K562 (cell line): ENCODE results near the gene GNAI2. TPM values are rescaled to one million over a fixed set of nuclear protein-coding genes. Genes with fewer than 3 reads are reported as not detected.
A peak's percentile ranks its signal among the peaks of the same experiment; 100 is the strongest.

Experiments used
- CREBBP ChIP-seq: IDR thresholded peaks from one replicate; pipeline ENCODE4 v1.6.1; 2012; ENCODE audit warnings: low read depth, mild to moderate bottlenecking, control low read depth, inconsistent platforms, low read length
- ETV1 ChIP-seq: fragments of 450-650 bp; conservative IDR thresholded peaks from 2 replicates; pipeline ENCODE4 v1.6.1; 2016; ENCODE audit warnings: missing genetic modification characterization, control low read depth, low read depth, missing compliant biosample characterization
- FOXK1 ChIP-seq: sonication (generic); formaldehyde crosslinking; IDR thresholded peaks from 2 replicates; pipeline ENCODE4 v1.8.0; 2022; ENCODE audit warnings: missing genetic modification reagents, mild to moderate bottlenecking, borderline replicate concordance
- JUND ChIP-seq, 2 experiments: IDR thresholded peaks; 2 replicates in 1 of 2; 3 replicates in 1 of 2; pipeline ENCODE4 v1.6.1; 2011; ENCODE audit warnings: borderline replicate concordance in 2 of 2, low read depth in 2 of 2, low read length in 2 of 2, improper control_type of control experiment in 1 of 2, missing biosample characterization in 1 of 2, missing genetic modification characterization in 1 of 2, missing genetic modification reagents in 1 of 2
- MED1 ChIP-seq: sonication (generic); formaldehyde crosslinking; IDR thresholded peaks from 2 replicates; pipeline ENCODE4 v1.8.1; 2023; ENCODE audit warnings: missing genetic modification reagents, borderline replicate concordance
- MEF2D ChIP-seq: conservative IDR thresholded peaks from 2 replicates; pipeline ENCODE4 v1.6.1; 2016; ENCODE audit warnings: low read depth, missing genetic modification characterization, missing compliant biosample characterization
- NCOA6 ChIP-seq: fragments of 450-650 bp; IDR thresholded peaks from 2 replicates; pipeline ENCODE4 v1.6.1; 2017; ENCODE audit warnings: mild to moderate bottlenecking
- NEUROD1 ChIP-seq: fragments of 150-350 bp; IDR thresholded peaks from 2 replicates; pipeline ENCODE4 v1.6.1; 2014; ENCODE audit warnings: borderline replicate concordance, low read length, low read depth; ENCODE audit not compliant: partially characterized antibody
- NRF1 ChIP-seq, 2 experiments: fragments of 450-650 bp; IDR thresholded peaks in 1 of 2; conservative IDR thresholded peaks in 1 of 2; 2 replicates each; pipeline ENCODE4 v1.6.1; 2014; ENCODE audit warnings: mild to moderate bottlenecking in 2 of 2
- POLR2G ChIP-seq: fragments of 200-400 bp; formaldehyde crosslinking; IDR thresholded peaks from 2 replicates; pipeline ENCODE4 v1.6.1; 2017; ENCODE audit warnings: low read depth, mild to moderate bottlenecking, antibody characterized with exemption, low read length, moderate library complexity
- POLR3G ChIP-seq: IDR thresholded peaks from 2 replicates; pipeline ENCODE4 v1.6.1; 2011; ENCODE audit not compliant: insufficient read length, insufficient replicate concordance; ENCODE audit errors: extremely low read depth
- RCOR1 ChIP-seq, 2 experiments: IDR thresholded peaks; 2 replicates each; pipeline ENCODE4 v1.6.1; 2012; ENCODE audit warnings: low read depth in 2 of 2, low read length in 2 of 2, borderline replicate concordance in 1 of 2, improper control_type of control experiment in 1 of 2
- SMARCC2 ChIP-seq: fragments of 450-650 bp; IDR thresholded peaks from 2 replicates; pipeline ENCODE4 v1.6.1; 2017; ENCODE audit warnings: antibody characterized with exemption, moderate library complexity, mild to moderate bottlenecking, low read depth
- SUPT5H ChIP-seq: fragments of 450-650 bp; IDR thresholded peaks from 2 replicates; pipeline ENCODE4 v1.6.1; 2016
- TAF7 ChIP-seq: fragments of 450-650 bp; IDR thresholded peaks from 2 replicates; pipeline ENCODE4 v1.6.1; 2016; ENCODE audit warnings: missing genetic modification characterization, missing compliant biosample characterization
- TSC22D4 ChIP-seq: fragments of 450-650 bp; IDR thresholded peaks from 2 replicates; pipeline ENCODE4 v1.6.1; 2016; ENCODE audit warnings: missing genetic modification characterization, missing biosample characterization, control low read depth
- ZNF274 ChIP-seq: IDR thresholded peaks from 2 replicates; pipeline ENCODE4 v1.6.1; 2011; ENCODE audit warnings: low read depth, mild to moderate bottlenecking, low read length, moderate library complexity, borderline replicate concordance
- ZNF431 ChIP-seq: sonication (generic); formaldehyde crosslinking; IDR thresholded peaks from 2 replicates; pipeline ENCODE4 v1.8.0; 2022; ENCODE audit warnings: mild to moderate bottlenecking, missing genetic modification reagents
- ZNF518B ChIP-seq: fragments of 250-450 bp; sonication (Bioruptor Pico); IDR thresholded peaks from 2 replicates; pipeline ENCODE4 v1.5.0; 2021; ENCODE audit warnings: mild to moderate bottlenecking, moderate library complexity
- polyA plus RNA-seq, 8 experiments: library from polyadenylated mRNA; depleted of rRNA in 4 of 8; stranded (reverse) in 5 of 8; unstranded in 3 of 8; fragments of >200 nt; fragmentation: Nextera tagmentation in 2 of 8; fragmentation: Illumina TruSeq in 1 of 8; extraction: Ambion mirVana in 2 of 8; extraction: Trizol in 1 of 8; gene quantifications; 2 replicates each; pipeline versions ENCODE4 v1.2.1 to v1.2.3, GENCODE V29; 2011 to 2014; ENCODE audit warnings: inconsistent platforms in 1 of 8, missing spikeins in 1 of 8
- total RNA-seq, 7 experiments: library from RNA; depleted of rRNA in 6 of 7; stranded (reverse); fragments of >200 nt in 6 of 7; fragmentation: Illumina TruSeq in 2 of 7; extraction: Trizol in 2 of 7; gene quantifications; 2 replicates each; pipeline versions ENCODE4 v1.2.1 to v1.2.3, GENCODE V29; 2011 to 2021; ENCODE audit warnings: low replicate concordance in 1 of 7
- TF ChIP-seq, protein P1 (sequence below): sonication (generic); formaldehyde crosslinking; IDR thresholded peaks from 2 replicates; pipeline ENCODE4 v1.8.0; 2022; ENCODE audit warnings: missing genetic modification reagents, mild to moderate bottlenecking, moderate library complexity, borderline replicate concordance
- TF ChIP-seq, protein P2 (sequence below): fragments of 450-650 bp; IDR thresholded peaks from 2 replicates; pipeline ENCODE4 v1.6.1; 2016; ENCODE audit warnings: borderline replicate concordance

GNAI2 gene
- total and polyA plus RNA-seq, 9 of the 15 experiments (the other 6 are each of a cell fraction or from before 2014, with no cell fraction given), result 1.1 to 72.2 (median 42.7) TPM

- TF ChIP-seq JUND (IDR thresholded peaks at IDR 0.05; ENCODE audit: borderline replicate concordance, low read depth, low read length) (0 out of 2 replicates have a peak, but pooled peaks have one; percentile 46), JUND (tag; IDR thresholded peaks at IDR 0.05; ENCODE audit: borderline replicate concordance, low read depth, low read length) (peak; percentile 10; the same call in 1 of the 3 replicates), CREBBP (no peak), TAF7 (tag) (0 out of 2 replicates have a peak, but pooled peaks have one; percentile 13), RCOR1 (IDR thresholded peaks at IDR 0.05; ENCODE audit: borderline replicate concordance in 1 of 2, low read depth in 2 of 2, low read length in 2 of 2) (peak in 1 of 2 experiments; percentile 47; a peak in 1 of 4 replicates), ZNF274 (no peak), POLR3G (no peak), ZNF518B (CRISPR knock-in tag) (no peak), SUPT5H (peak; percentile 50; the same call in 1 of the 2 replicates), ETV1 (tag) (peak; percentile 87), NEUROD1 (peak; percentile 29), MED1 (no peak), ZNF431 (CRISPR knock-in tag) (no peak), FOXK1 (CRISPR knock-in tag) (no peak), POLR2G (peak; percentile 68), TSC22D4 (tag) (no peak), MEF2D (tag) (no peak), NRF1 (conservative IDR thresholded peaks at IDR 0.05 in 1 of 2, IDR thresholded peaks at IDR 0.05 in 1 of 2) (peak; percentile 84 to 87), SMARCC2 (no peak), NCOA6 (no peak)
- TF ChIP-seq, protein P1, sequence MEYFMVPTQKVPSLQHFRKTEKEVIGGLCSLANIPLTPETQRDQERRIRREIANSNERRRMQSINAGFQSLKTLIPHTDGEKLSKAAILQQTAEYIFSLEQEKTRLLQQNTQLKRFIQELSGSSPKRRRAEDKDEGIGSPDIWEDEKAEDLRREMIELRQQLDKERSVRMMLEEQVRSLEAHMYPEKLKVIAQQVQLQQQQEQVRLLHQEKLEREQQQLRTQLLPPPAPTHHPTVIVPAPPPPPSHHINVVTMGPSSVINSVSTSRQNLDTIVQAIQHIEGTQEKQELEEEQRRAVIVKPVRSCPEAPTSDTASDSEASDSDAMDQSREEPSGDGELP (CRISPR knock-in tag), result peak; percentile 82
- TF ChIP-seq, protein P2, sequence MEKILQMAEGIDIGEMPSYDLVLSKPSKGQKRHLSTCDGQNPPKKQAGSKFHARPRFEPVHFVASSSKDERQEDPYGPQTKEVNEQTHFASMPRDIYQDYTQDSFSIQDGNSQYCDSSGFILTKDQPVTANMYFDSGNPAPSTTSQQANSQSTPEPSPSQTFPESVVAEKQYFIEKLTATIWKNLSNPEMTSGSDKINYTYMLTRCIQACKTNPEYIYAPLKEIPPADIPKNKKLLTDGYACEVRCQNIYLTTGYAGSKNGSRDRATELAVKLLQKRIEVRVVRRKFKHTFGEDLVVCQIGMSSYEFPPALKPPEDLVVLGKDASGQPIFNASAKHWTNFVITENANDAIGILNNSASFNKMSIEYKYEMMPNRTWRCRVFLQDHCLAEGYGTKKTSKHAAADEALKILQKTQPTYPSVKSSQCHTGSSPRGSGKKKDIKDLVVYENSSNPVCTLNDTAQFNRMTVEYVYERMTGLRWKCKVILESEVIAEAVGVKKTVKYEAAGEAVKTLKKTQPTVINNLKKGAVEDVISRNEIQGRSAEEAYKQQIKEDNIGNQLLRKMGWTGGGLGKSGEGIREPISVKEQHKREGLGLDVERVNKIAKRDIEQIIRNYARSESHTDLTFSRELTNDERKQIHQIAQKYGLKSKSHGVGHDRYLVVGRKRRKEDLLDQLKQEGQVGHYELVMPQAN, result peak; percentile 44; the same call in 1 of the 2 replicates
Measured at GRCh38 chr3:50227390-50228183, 8.4 kb upstream of the GNAI2 start (continued).
